Stimulated activated CD4-positive, alpha-beta T cell treated with anti-CD3 and anti-CD28 coated beads, TNF-alpha, amount 100 ng/mL, for 48 hours (primary cell): Measurements from ENCODE around the gene PRX.
"Not testable (repeated sequence)": the region's sequence is repeated elsewhere in the genome, so short reads cannot be mapped to it uniquely, and the experiment has no call there.

Experiments used
- DNase-seq, 3 donors: peaks; one replicate each; pipeline ENCODE4 v3.0.0-alpha.2; 2020; ENCODE audit warnings: low read depth in 3 of 3

PRX gene

GRCh38 chr19:40441719-40442253 is 28.6 kb upstream of the PRX start:
- no peak for DNase-seq

- no peak for DNase-seq
These were observed 25.1 kb upstream of the PRX start for GRCh38 chr19:40438284-40438683.

- peak in 1 of 3 donors; percentile 36 for DNase-seq
These were observed 20.4 kb upstream of the PRX start for GRCh38 chr19:40433391-40434216.

DNA sequence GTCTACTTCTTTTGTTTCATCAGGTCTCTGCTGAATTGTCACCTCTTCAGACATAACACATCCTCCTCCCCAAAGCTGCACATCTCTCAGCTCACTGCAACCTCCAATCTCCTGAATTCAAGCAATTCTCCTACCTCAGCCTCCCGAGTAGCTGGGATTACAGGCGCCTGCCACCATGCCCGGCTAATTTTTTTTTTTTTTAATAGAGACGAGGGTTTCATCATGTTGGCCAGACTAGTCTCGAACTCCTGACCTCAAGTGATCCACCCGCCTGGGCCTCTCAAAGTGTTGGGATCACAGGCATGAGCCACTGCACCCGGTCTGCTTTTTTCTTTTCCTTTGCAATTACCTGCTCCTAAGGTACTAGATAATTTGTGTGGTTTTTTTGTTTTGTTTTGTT is 19.6 kb upstream of the PRX start:
- not testable (repeated sequence) for DNase-seq

DNA sequence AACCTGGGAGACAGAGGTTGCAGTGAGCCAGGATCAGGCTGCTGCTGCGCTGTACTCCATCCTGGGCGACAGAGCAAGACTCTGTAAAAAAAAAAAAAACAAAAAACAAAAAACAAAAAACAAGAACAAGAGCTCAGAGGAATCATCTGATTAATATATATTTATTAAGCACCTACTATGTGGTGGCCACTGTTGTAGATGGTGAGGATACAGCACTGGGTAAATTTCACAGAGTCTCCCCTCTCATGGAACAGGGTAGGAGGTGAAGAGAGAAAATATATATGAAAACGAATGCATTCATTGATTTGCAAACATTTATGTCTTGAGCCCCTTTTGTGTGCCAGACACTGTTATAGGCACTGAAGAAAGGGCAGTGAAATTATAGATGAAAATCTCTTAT is 18.5 kb upstream of the PRX start:
- no peak for DNase-seq

DNA sequence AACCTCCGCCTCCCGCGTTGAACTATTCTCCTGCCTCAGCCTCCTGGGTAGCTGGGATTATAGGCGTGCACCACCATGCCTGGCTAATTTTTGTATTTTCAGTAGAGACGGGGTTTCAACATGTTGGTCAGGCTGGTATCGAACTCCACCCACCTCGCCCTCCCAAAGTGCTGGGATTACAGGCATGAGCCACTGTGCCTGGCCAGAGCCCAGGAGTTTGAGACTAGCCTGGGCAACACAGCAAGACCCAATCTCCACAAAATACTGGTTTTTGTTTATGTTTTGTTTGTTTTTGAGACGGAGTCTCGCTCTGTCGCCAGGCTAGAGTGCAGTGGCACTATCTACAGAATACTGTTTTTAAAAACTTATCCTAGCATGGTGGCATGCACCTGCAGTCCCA is 17.1 kb upstream of the PRX start:
- DNase-seq: not testable (repeated sequence)

GRCh38 chr19:40428197-40428596 is 15.0 kb upstream of the PRX start:
- not testable (repeated sequence) for DNase-seq

GRCh38 chr19:40425450-40426287 is 12.5 kb upstream of the PRX start, which contains the start of gene SERTAD1:
Gene SERTAD1 (minus strand): TSS chr19:40425992. CDS start chr19:40423546, 2,446 bp downstream.
- peak; percentile 99 to 100 (median 100) for DNase-seq

GRCh38 chr19:40424637-40425449 is 11.7 kb upstream of the PRX start:
- DNase-seq: no peak

DNA sequence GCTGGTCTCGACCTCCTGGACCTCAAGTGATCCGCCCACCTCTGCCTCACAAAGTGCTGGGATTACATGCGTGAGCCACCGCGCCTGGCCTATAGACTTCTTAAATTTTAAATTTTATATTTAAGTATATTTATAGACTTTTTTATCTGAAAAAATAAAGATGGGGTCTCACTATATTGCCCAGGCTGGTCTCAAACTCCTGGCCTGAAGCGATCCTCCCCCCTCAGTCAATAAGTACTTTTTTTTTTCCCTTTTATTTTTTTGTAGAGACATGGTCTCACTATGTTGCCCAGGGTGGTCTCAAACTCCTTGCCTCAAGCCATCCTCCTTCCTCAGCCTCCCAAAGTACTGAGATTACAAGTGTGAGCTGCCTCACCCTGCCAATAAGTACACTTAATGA is 10.8 kb upstream of the PRX start:
- DNase-seq: no peak

- no peak for DNase-seq
These were observed 9.8 kb upstream of the PRX start for GRCh38 chr19:40422748-40423566.

DNA sequence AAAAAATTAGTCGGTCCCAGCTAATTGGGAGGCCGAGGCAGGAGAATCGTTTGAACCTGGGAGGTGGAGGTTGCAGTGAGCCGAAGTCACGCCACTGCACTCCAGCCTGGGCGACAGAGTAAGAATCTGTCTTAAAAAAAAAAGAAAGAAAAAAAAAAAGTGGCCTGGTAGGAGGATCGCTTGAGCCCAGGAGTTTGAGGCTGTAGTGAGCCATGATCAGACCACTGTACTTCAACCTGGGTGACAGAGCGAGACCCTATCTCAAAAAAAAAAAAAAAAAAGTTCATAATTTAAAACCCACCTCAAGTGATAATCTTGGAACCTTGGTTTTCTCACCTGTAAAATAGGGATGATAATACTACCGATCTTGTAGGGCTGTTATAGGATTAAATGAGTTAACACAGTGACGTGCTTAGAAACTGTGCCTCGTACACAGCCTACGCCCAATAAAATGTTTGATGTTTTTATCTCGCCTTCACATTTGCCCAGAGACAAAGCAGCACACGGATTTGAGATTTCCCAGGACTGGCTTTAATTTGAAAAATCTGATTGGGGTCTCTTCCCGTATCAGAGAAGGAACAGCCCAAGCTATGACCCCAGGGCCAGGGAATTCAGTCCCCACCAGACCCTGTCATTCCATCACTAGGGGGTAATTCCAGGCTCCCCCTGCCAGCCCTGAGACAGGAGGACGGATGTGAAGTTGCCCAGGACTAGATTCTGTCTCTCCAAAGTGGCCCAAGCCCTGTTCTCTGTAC is 9.0 kb upstream of the PRX start:
- no peak for DNase-seq

GRCh38 chr19:40420766-40421765 is 7.9 kb upstream of the PRX start:
- DNase-seq: peak; percentile 33 to 63 (median 45)

DNA sequence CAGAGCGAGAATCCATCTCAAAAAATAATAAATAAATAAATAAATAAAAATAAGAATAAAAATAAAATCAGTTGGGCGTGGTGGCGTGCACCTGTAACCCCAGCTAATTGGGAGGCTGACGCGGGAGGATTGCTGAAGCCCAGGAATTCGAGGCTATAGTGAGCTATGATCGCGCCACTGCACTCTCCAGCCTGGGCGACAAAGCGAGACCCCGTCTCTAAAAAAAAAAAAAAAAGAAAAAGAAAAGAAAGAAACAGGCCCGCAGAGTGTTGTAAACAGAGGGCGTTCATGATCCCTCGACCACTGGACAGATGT is 7.2 kb upstream of the PRX start:
- no peak for DNase-seq

DNA sequence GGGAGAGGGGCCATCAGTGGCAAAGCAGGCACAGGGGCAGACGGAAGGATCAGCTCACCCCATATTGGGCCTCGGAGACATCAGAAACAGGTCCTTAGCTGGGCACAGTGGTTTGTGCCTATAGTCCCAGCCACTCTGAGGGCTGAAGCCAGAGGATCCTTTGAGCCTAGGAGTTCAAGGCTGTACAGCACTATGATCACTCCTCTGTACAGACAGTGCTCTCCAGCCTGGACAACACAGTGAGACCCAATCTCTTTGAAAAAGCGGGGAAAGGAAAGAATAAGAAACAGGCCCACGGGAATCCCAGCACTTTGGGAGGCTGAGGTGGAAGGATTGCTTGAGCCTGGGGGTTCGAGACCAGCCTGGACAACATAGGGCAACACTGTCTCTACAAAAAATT is 6.6 kb upstream of the PRX start:
- DNase-seq: no peak

GRCh38 chr19:40419066-40419612 is 6.0 kb upstream of the PRX start:
- DNase-seq: no peak

DNA sequence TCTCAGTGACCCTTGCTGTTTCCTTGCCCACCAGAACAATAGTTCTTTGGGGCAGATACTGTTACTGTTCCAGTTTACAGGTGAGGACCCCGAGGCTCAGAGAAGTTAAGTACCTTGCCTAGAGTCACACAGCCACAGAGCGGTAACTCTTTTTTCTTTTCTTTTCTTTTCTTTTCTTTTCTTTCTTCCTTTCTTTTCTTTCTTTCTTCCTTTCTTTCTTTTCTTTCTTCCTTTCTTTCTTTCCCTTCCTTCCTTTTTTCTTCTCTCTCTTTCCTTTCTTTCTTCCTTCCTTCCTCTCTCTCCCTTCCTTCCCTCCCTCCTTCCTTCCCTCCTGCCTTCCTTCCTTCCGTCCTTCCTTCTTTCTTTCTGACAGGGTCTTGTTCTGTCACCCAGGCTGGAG is 4.9 kb upstream of the PRX start:
- no peak for DNase-seq

DNA sequence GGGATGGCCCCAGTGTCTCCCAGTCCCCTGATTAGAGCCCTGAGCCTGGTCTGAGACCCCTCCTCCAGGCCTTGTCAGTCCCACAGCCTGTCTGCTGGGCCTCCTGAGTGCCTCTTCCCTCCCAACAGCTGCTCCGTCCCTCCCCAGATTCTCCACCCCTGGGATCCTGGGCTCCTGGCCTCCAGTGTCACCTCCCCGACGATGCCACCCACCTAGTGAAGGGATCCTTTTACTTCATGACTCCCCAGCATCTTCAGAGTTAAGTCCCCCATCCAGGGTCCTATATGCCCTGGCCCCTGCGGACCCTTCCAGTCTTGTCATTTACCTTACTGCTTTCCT is 4.4 kb upstream of the PRX start:
- DNase-seq: no peak
